ENCODE measurements around the gene DRD2.

GRCh38 chr11:113505541-113506375, 30.6 kb upstream of the DRD2 start:
- TF ChIP-seq CTCF (IDR thresholded peaks at IDR 0.05; ENCODE audit: poor library complexity): no peak
- TF ChIP-seq EZH2 (IDR thresholded peaks at IDR 0.05; ENCODE audit: borderline replicate concordance): no peak
- no peak for TF ChIP-seq EZH2phosphoT487 (IDR thresholded peaks at IDR 0.05; ENCODE audit: low read depth, severe bottlenecking, unreplicated experiment)
